Mesodermal cell (in vitro differentiated cells): ENCODE results near the gene CXCR1.
"Not testable (repeated sequence)": the region's sequence is repeated elsewhere in the genome, so short reads cannot be mapped to it uniquely, and the experiment has no call there.

Source experiments
- H3K27ac ChIP-seq: 2 replicates; pipeline ENCODE4 v1.7.0; 2013; ENCODE audit warnings: mild to moderate bottlenecking, low read depth, low read length, moderate library complexity; ENCODE audit not compliant: severe bottlenecking
- H3K36me3 ChIP-seq: 2 replicates; pipeline ENCODE4 v1.7.1; 2013; ENCODE audit warnings: mild to moderate bottlenecking, low read length, moderate library complexity; ENCODE audit not compliant: control insufficient read depth, insufficient read depth
- H3K4me1 ChIP-seq: one replicate; pipeline ENCODE4 v1.7.1; 2013; ENCODE audit warnings: mild to moderate bottlenecking, low read length; ENCODE audit not compliant: insufficient read depth, control insufficient read depth, poor library complexity, severe bottlenecking
- H3K4me3 ChIP-seq: 2 replicates; pipeline ENCODE4 v1.7.0; 2013; ENCODE audit warnings: low read length, control low read depth, mild to moderate bottlenecking; ENCODE audit not compliant: insufficient read depth, poor library complexity, severe bottlenecking; ENCODE audit errors: extremely low read depth
- H3K9me3 ChIP-seq: 2 replicates; pipeline ENCODE4 v1.7.1; 2013; ENCODE audit warnings: mild to moderate bottlenecking, low read length, moderate library complexity; ENCODE audit not compliant: control insufficient read depth
- WGBS, 2 experiments: methylation state at CpG; one replicate each; pipeline ENCODE4 v1.1.5; 2013; ENCODE audit warnings: missing lambda C conversion rate in 2 of 2; ENCODE audit not compliant: insufficient coverage in 2 of 2; 5-methylcytosine and 5-hydroxymethylcytosine counted together

CXCR1 gene

DNA sequence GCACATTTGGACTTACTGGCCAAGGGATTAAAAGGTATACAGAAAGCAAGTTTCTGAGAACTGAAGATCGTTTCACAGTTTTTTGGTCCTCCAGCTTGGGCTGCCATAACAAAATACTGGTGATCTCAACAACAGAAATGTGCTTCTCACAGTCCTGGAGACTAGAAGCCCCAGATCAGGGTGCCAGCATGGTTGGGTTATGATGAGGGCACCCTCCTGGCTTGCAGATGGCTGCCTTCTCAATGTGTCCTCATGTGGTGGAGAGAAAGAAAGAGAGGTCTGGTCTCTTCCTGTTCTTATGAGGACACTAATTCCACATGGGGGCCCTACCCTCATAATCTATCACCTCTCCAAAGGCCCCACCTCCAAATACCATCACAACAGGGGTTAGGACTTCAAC lies 20.1 kb upstream of the CXCR1 start:
- no peaks in the 10 kb centered on the region for H3K9me3 ChIP-seq
- H3K4me1 ChIP-seq: no peaks in the 10 kb centered on the region
- H3K4me3 ChIP-seq: no peak overlapping the region
- H3K27ac ChIP-seq: no peak overlapping the region
- no peaks in the 10 kb centered on the region for H3K36me3 ChIP-seq
- WGBS, 2 experiments: 88 to 100% methylated on average over 1 of the region's 1 CpG

DNA sequence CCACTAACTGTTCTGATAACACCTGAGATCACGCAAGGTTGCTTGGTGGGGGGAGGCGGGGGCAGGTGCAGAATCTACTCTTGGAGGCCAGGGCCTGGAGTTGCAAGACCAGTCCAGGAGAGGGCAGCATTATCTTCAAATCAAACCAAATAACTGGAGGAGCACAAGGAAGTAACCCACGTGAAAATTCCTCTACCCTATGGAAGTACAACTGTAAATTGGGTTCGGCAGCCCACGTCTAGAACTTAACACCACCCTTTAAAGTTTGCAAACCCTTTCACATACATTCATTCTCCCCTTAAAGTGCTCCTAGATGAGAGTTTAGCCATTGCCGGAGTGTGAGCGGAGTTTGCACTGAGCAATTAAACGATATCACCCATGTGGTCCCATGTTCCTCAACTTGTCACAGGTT lies 19.6 kb upstream of the CXCR1 start:
- 49 to 73% methylated on average over 4 to 7 of the region's 8 CpGs for WGBS, 2 experiments
- Histone ChIP-seq H3K36me3 (no peaks in the 10 kb centered on the region), H3K4me1 (no peaks in the 10 kb centered on the region), H3K27ac (no peak overlapping the region), H3K4me3 (no peak overlapping the region), H3K9me3 (no peaks in the 10 kb centered on the region)

DNA sequence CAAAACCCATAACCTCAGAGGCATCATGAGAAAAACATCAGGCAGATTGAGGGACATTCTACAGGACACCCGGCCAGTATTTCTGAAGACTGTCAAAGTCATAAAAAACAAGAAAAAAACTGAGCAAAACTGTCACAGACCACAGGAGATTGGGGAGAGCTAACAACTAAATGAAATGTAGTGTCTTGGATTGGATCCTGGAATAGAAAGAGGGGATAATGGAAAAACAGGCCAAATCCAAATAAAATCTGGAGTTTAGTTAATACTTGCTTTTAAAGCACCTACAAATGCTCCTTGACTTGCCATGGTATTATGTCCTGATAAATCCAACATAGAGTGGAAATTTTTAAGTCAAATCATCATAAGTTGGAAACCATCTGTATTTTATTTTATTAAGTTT lies 17.6 kb upstream of the CXCR1 start:
- no peak overlapping the region for H3K27ac ChIP-seq
- no peaks in the 10 kb centered on the region for H3K4me1 ChIP-seq
- no peaks in the 10 kb centered on the region for H3K9me3 ChIP-seq
- H3K36me3 ChIP-seq: no peaks in the 10 kb centered on the region
- 80 to 100% methylated on average over 1 of the region's 1 CpG for WGBS, 2 experiments
- no peak overlapping the region for H3K4me3 ChIP-seq

DNA sequence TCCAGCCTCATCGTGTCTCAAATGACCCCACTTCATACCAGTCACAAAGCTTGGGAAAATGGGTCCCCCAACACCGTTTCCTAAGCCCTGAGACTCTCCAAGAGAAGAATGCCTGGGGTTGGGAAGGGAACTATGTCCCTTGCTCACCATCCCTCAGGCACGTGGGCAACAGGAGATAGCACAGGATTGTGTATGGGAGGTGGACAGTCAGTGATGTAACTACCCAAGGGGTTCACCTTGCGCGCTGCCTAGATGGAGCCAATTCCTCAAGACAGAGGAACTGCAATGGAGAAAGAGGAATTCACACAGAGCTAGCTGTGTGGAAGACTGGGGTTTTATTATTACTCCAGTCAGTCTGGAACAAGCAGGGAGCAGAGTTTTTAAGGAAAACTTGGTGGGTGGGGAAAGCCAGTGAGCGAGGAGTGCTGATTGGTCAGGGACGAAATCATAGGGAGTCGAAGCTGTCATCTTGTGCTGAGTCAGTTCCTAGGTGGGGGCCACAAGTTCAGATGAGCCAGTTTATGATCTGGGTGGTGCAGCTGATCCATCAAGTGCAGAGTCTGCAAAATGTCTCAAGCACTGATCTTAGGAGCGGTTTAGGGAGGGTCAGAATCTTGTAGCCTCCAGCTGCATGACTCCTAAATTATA lies 13.8 kb upstream of the CXCR1 start:
- H3K27ac ChIP-seq: no peak overlapping the region
- no peaks in the 10 kb centered on the region for H3K4me1 ChIP-seq
- H3K4me3 ChIP-seq: no peak overlapping the region
- H3K9me3 ChIP-seq: no peaks in the 10 kb centered on the region
- 72 to 79% methylated on average over 5 to 8 of the region's 9 CpGs for WGBS, 2 experiments
- no peaks in the 10 kb centered on the region for H3K36me3 ChIP-seq

DNA sequence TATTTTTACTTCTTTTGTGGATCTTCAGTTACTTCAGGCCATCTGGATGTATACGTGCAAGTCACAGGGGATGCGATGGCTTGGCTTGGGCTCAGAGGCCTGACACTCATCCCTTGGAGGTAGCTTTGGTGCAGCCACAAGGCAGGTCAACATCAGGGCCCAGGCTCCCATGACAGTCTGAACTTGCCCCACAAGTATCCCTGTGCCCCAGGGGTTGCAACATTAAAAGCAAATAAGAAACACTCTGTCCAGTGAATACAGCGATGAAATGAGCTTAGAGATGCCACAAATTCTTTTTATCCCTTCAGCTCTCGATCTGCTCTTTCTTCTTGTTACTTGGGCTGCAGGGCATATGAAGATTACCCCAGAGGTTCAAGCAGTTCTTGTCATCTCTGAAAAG lies 13.0 kb upstream of the CXCR1 start:
- Histone ChIP-seq H3K36me3 (no peaks in the 10 kb centered on the region), H3K9me3 (no peaks in the 10 kb centered on the region), H3K4me3 (no peak overlapping the region), H3K27ac (no peak overlapping the region), H3K4me1 (no peaks in the 10 kb centered on the region)
- 86 to 88% methylated on average over 3 of the region's 4 CpGs for WGBS, 2 experiments

DNA sequence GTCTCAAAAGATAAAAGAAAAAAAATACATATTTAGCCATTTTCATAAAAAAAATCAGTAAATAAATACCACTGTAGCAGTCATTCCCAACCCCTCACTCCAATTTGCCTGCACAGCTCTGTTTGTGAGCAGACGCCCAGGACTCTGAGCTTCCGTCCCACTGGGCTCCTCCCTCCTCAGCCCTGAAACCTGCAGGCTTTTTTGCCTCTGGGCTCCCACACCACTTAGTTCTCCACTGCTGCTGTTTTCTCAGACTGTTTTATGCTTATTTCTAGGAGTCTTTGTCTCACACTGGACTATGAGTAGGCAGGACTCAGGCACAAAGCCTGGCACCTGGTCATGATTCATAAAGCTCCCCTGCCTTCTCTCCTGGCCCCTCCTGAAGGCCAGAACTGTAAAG lies 6.1 kb upstream of the CXCR1 start:
- H3K4me1 ChIP-seq: no peaks in the 10 kb centered on the region
- no peaks in the 10 kb centered on the region for H3K36me3 ChIP-seq
- 57 to 74% methylated on average over 2 of the region's 2 CpGs for WGBS, 2 experiments
- no peak overlapping the region for H3K27ac ChIP-seq
- H3K9me3 ChIP-seq: no peaks in the 10 kb centered on the region
- H3K4me3 ChIP-seq: no peak overlapping the region

DNA sequence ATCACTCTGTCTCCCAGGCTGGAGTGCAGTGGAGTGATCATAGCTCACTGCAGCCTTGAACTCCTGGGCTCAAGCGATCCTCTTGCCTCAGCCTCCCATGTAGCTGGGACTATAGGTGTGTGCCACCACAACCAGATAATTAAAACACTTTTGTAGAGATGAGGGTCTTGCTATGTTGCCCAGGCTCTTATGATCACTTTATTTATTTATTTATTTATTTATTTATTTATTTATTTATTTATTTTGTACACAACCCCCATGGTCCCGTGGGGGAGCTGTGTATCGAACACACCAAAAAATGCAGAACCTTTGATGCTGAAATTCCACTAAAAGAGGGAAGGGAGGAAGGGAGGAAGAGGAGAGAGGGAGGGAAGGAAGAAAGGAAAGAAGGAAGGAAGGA lies 5.0 kb upstream of the CXCR1 start:
- not testable (repeated sequence) for H3K27ac ChIP-seq, H3K36me3 ChIP-seq, H3K9me3 ChIP-seq, H3K4me1 ChIP-seq, H3K4me3 ChIP-seq
- WGBS, 2 experiments: 85% methylated on average over 2 of the region's 3 CpGs; no CpG with 5 or more reads in 1 of the 2 experiments

DNA sequence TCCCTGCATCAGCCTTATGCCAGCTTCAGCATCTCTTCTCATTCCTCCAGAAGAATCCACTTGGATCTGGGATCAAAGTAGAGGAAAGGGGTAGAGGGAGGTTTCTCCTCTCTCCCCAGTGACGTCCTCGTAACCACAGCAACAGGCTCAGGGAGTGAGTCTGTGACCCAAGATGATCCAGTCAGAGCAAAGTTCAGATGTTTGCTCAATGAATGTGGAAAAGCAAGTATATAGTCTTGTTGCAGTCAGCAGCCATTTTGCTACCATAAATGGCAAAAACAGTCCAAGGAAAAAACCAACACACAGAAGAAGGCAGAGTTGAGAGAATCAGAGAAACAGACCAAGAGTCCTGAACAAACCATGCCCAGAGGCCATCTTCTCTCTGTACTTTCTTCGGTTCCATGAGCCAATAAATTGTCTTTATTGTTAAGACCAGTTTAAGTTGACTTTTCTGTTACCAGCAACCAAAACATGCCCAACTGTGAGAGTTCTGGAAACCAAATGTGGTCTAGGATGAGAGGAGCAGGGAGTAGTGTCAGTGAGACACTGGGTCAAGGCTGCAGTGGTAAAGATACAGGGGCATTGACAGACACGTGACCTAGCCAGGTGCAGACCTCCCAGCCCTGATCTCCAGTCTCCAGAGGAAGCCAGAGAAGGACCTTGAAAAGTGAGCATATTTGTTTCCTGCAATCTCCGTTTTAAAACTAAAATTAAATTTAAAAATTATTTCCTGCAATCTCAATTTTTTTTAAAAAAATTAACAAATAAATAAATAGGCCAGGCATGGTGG lies 3.2 kb upstream of the CXCR1 start:
- Histone ChIP-seq H3K4me1 (no peaks in the 10 kb centered on the region), H3K4me3 (no peak overlapping the region), H3K27ac (no peak overlapping the region), H3K36me3 (no peaks in the 10 kb centered on the region), H3K9me3 (no peaks in the 10 kb centered on the region)
- WGBS, 2 experiments: 93 to 100% methylated on average over 1 to 2 of the region's 5 CpGs

DNA sequence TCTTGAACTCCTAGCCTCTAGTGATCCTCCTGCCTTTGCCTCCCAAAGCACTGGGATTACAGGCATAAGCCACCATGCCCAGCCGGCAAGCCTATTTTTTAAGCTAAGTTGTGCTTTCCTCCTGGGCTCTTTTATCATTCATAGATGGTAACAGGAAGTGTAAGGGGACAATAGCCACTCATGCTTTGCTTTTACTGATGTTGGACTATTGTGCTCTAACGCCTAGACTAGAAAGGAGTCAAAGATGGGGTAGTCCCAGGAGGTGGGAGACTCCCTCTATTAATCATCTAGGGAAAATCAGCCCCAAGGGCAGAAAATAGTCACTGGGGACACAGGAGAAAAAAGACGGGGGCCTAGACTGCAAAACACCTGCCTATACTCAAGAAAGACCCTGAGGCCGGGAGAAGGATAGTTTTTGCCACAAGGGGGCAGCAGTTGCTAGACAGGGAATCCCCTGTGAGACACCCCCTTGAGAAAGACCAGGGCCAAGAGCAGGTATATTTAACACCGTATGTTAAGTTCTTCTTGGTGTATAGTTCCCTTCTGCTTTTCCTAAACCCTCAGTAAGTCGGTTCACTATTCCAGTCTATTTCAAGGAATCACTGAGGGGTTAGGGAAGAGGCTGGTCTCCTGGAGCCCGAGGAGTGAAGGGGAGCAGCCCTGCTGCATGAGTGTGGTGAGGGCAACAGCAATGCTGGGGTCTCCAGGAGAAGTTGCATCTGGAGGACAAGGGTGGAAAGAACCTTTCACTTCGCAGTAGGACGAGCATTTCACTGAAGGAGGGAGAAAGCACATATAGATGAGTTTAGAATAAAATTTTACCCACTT lies 2.1 kb upstream of the CXCR1 start:
- Histone ChIP-seq H3K4me3 (no peak overlapping the region), H3K36me3 (no peaks in the 10 kb centered on the region), H3K9me3 (no peaks in the 10 kb centered on the region), H3K4me1 (no peaks in the 10 kb centered on the region), H3K27ac (no peak overlapping the region)
- 23 to 59% methylated on average over 3 to 4 of the region's 9 CpGs for WGBS, 2 experiments

DNA sequence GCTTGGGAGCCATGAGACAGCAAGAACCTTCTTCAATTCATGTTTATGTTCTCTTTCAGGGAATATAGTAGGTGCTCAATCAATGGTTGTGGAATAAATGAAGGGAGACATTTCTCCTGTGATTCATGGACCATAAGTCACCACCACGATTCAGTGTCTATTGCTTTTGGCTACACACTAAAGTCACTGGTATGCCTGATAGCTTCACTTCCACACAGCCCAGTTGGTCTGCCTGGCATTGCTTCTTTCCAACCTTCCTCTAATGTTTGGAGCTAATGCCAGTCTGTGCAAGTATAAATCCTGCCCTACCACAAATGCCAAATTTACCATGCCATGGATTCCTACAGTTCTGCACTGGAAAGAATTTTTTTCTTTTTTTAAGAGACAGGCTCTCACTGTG lies 1.3 kb upstream of the CXCR1 start:
- H3K9me3 ChIP-seq: no peaks in the 10 kb centered on the region
- WGBS, 2 experiments: 73 to 88% methylated on average over 1 of the region's 1 CpG
- no peaks in the 10 kb centered on the region for H3K36me3 ChIP-seq
- H3K4me1 ChIP-seq: no peaks in the 10 kb centered on the region
- no peak overlapping the region for H3K4me3 ChIP-seq
- H3K27ac ChIP-seq: no peak overlapping the region
